PFSK-1 (cell line): ENCODE measurements around the gene SYVN1. TPM values are rescaled to one million over a fixed set of nuclear protein-coding genes. Genes with fewer than 3 reads are reported as not detected.

Experiments used
- FOXP2 ChIP-seq: optimal IDR thresholded peaks from 2 replicates; pipeline ENCODE3; 2011; ENCODE audit warnings: borderline replicate concordance, control low read depth, inconsistent platforms; ENCODE audit not compliant: insufficient read depth; ENCODE audit errors: extremely low read length, extremely low read depth
- POLR2AphosphoS5 ChIP-seq: IDR thresholded peaks from 2 replicates; pipeline ENCODE4 v1.6.1; 2012; ENCODE audit warnings: low read depth, mild to moderate bottlenecking, control low read depth, low read length, moderate library complexity
- REST ChIP-seq, 2 experiments: IDR thresholded peaks; 2 replicates each; pipeline versions ENCODE4 v1.6.1 to v1.8.0; 2011 to 2012; ENCODE audit warnings: low read depth in 2 of 2, low read length in 2 of 2, control low read depth in 1 of 2, inconsistent platforms in 1 of 2, mild to moderate bottlenecking in 1 of 2, moderate library complexity in 1 of 2; ENCODE audit not compliant: insufficient read depth in 1 of 2
- SIN3A ChIP-seq: IDR thresholded peaks from 2 replicates; pipeline ENCODE4 v1.6.1; 2012; ENCODE audit warnings: mild to moderate bottlenecking, low read length, moderate library complexity, borderline replicate concordance; ENCODE audit not compliant: insufficient read depth
- TAF1 ChIP-seq: IDR thresholded peaks from 2 replicates; pipeline ENCODE4 v1.6.1; 2012; ENCODE audit warnings: low read length, control low read depth, borderline replicate concordance; ENCODE audit not compliant: insufficient read depth
- polyA plus RNA-seq: library from polyadenylated mRNA; unstranded; fragments of >200 nt; gene quantifications from one replicate; pipeline ENCODE4 v1.2.1, GENCODE V29; 2012; ENCODE audit warnings: low read depth, missing spikeins; ENCODE audit not compliant: insufficient read length

Gene SYVN1
- polyA plus RNA-seq = 48.7 TPM

- TF ChIP-seq POLR2AphosphoS5 = peak; percentile 64
- no peak for TF ChIP-seq REST (IDR thresholded peaks at IDR 0.05; ENCODE audit: insufficient read depth in 1 of 2, low read depth in 2 of 2, low read length in 2 of 2)
- TF ChIP-seq TAF1 = 0 out of 2 replicates have a peak, but pooled peaks have one; percentile 34
- TF ChIP-seq SIN3A = peak; percentile 87; the same call in 1 of the 2 replicates
- TF ChIP-seq FOXP2 = peak; percentile 88
Measured at GRCh38 chr11:65134240-65134951, at the start of gene SYVN1. SYVN1 (minus strand) TSS chr11:65134519; CDS start chr11:65133601, 918 bp downstream.

GRCh38 chr11:65183201-65183891 lies 49.0 kb upstream of the SYVN1 start:
- TF ChIP-seq FOXP2 (no peak), REST (IDR thresholded peaks at IDR 0.05; ENCODE audit: insufficient read depth in 1 of 2, low read depth in 2 of 2, low read length in 2 of 2) (no peak), POLR2AphosphoS5 (no peak), SIN3A (no peak), TAF1 (no peak)

GRCh38 chr11:65182258-65183170 lies 48.2 kb upstream of the SYVN1 start:
- TF ChIP-seq SIN3A (no peak), POLR2AphosphoS5 (no peak), REST (IDR thresholded peaks at IDR 0.05; ENCODE audit: insufficient read depth in 1 of 2, low read depth in 2 of 2, low read length in 2 of 2) (no peak), FOXP2 (no peak), TAF1 (no peak)

- TF ChIP-seq FOXP2 = peak; percentile 36
- TF ChIP-seq REST (IDR thresholded peaks at IDR 0.05; ENCODE audit: insufficient read depth in 1 of 2, low read depth in 2 of 2, low read length in 2 of 2) = 0 out of 4 replicates have a peak, but pooled peaks of 1 of the 2 experiments have one; percentile 8
- 0 out of 2 replicates have a peak, but pooled peaks have one; percentile 8 for TF ChIP-seq SIN3A
- peak; percentile 63 for TF ChIP-seq POLR2AphosphoS5
- TF ChIP-seq TAF1 = no peak
Measured at GRCh38 chr11:65181569-65182257, 47.4 kb upstream of the SYVN1 start, which contains the start of gene CAPN1. CAPN1 (plus strand) TSS chr11:65181928; CDS start chr11:65182702, 774 bp downstream.
